Fibroblast of the conjunctiva (primary cell): ENCODE data around the gene PRG2.

Source experiments
- DNase-seq: peaks from one replicate; pipeline ENCODE4 v3.0.0-alpha.2; 2010; ENCODE audit warnings: low read depth

Gene PRG2

GRCh38 chr11:57396744-57397143 is 6.3 kb upstream of the PRG2 start:
- no peak for DNase-seq

GRCh38 chr11:57395905-57396623 is 5.6 kb upstream of the PRG2 start:
- DNase-seq: no peak

DNA sequence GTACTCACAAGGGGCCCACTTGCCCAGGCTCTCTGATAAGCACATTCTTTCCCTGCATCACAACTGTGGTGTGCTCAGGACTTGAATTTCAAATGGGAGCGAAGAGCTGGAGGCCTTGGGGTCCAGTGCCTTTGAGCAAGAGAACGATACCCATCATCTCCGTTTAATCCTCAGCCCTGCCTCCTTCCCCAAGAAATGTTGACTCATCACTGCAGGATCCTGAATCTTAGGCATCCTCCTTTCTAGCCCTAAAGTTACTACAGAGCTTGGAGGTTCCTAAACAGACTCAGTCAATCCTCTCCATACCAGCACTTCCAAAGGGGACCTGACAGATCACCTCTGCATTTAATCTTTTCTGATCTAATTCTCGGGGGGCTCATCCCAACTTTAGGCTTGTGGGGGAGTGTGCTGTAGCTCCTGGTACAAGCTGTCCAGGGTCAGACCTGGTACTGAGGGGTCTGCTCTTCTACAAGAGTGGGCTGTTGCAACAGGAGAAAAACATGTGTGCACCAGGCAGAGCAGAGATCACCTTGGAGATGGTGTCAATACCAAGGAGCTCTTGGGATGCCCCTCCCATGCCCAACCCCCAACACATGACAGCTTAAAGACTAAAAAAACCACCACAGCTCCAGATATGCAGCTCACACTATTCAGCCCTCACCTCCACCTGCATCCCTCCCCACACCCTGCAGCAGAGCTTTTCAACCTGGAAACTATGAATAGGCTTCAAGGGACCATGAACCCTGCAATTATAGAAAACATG is 3.9 kb upstream of the PRG2 start:
- DNase-seq: no peak

- DNase-seq: no peak
These were observed 2.3 kb upstream of the PRG2 start for GRCh38 chr11:57392763-57393105.

DNA sequence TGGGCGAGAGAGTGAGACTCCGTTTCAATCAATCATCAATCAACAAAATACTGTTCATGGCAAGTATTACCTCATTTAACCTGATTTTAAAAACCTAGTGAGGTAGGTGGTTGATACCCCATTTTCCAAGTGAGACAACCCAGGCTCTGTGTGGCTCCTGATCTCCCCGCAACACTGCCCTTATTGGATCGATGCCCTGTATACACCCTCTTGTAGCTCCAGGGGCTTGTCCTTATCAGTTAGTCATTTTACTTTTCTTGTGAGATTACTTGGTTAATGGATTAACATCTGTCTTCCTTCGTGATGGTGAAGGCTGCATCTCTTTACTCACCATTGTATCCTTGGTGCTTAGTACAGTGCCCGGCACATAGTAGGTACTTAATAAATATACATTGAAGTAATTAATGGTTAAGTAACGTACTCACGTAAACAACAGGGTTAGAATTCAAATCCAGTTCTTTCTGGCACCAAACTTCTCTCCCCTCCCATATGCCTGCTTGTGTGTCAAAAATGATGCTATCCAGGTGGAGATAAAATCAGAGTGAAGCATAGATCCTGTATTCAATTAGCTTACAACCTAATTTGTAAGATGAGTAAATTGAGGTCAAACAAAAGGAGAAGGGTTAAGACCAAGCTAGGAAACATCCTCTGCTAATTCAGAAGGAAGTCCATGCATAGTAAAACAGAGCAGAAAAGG is 1.8 kb upstream of the PRG2 start:
- no peak for DNase-seq

DNA sequence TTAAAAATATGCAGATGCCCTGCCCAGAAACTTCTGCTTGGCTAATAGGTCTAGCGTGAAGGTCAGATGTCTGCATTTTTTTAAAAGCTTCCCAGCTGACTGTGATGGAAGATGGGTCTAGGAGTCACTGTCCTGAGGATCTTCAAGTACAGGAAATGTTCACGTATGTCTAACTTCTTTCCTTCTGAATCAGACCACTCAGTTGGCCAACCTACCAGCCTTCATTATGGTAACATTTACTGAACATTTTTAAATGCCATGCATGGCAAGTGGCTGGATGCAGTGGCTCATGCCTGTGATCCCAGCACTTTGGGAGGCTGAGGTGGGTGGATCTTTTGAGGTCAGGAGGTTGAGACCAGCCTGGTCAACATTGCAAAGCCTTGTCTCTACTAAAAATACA is 1.1 kb upstream of the PRG2 start:
- DNase-seq: no peak

GRCh38 chr11:57391111-57391510 is 661 bp upstream of the PRG2 start:
- DNase-seq: no peak

GRCh38 chr11:57387289-57388030 is 3.0 kb downstream of the PRG2 start:
- no peak for DNase-seq

- DNase-seq: no peak
These were observed 4.1 kb downstream of the PRG2 start for GRCh38 chr11:57386178-57386940.

GRCh38 chr11:57380975-57381374 is 9.5 kb downstream of the PRG2 start, which contains the start of gene PRG3:
TSS of gene PRG3 (minus strand) at chr11:57381150. CDS start at chr11:57380708, 442 bp downstream.
- no peak for DNase-seq

DNA sequence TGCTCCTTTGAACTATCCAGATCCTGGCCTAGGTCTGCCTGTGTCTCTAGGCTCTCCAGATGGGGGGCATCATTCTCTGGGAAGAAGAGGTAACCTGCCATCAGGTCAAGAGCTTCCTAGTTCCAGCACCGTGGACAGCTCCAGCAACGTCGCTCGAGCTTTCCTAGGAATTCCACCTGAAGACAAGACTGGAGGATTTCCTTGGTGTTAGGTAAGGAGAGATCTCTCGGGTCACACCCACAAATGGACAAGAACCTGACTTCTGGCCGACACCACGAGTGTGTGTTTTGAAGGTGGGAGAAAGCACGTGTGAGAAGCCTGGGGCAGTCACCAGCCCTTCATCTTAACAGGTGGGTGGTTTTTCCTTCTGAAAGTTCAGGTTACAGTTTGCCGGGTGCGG is 10.7 kb downstream of the PRG2 start:
- no peak for DNase-seq

- DNase-seq: no peak
These were observed 12.3 kb downstream of the PRG2 start for GRCh38 chr11:57378186-57378585.

- no peak for DNase-seq
These were observed 13.3 kb downstream of the PRG2 start for GRCh38 chr11:57377107-57377506.

DNA sequence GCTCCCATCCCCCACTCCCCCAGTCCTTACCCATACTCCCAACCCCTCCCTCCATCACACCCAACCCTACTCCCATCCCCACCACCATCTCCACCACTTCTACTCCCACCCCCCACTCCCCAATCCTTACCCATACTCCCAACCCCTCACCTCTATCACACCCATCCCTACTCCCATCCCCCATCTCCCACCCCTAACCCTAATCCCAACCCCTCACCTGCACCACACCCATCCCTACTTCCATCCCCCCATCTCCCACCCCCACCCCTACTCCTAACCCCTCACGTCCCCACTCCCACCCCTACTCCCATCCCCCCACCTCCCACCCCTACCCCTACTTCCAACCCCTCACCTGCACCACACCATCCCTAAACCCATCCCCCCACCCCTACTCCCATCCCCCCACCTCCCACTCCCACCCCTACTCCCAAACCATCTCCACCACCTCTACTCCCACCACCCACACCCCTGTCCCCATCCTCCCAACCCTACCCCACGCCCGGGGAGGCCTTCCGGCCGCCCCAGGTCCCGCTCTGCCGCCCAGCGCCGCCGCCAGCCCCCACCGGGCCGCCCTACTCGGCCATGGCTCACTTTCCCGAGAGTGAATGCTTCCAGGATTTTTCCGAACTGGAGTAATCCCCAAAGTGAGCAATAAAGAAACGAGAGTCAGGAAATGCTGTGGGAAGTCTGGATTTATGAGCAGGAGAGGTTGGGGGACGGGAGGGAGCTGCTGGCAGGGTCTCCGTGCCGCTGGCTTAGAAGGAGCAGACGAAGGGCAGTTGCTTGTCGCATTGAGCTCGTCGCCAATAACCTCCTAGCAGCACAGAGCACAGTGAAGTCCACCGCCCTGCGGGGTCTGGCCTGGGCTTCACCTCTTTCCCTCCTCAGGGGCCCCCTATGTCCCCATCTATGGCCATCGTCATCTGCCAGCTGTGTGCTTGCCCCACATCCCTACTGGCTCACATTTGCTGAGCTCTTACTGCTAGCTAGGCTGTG is 14.1 kb downstream of the PRG2 start:
- no peak for DNase-seq

DNA sequence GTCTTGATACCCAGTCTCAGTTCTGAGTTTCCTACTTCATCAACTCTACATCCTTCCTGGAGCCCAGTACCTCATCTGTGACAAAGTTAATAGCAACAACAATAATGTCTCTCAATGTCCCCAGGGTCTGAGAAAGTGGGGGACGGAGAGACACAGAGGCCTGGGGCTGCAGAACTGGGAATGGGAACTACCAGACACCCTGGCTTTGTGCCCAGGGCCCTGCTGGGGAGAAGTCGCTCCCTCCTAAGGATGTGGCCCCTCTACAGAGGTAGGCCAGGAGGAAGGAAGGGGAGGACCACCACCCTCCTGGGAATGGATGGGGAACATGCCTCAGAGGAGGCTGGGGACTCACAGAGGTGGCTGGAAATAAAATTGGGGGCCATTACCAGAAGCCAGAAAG is 15.0 kb downstream of the PRG2 start:
- DNase-seq: no peak

DNA sequence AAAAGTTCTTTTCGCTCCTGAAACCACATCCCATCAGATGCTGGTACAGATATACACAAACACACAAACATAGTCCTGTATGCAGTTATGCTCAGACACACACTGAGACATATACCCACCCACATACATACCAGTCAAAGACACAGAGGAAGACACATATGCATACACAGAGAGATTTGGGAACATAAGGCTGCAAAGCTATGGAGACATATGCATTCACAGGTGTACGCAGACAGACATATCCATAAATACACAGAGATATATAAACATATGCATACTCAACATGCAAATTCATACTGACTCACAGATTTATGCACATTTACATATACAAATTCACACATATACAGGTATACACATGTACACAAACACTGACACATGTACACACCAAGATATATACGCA is 15.5 kb downstream of the PRG2 start:
- DNase-seq: no peak

GRCh38 chr11:57373146-57373545 is 17.3 kb downstream of the PRG2 start:
- DNase-seq: no peak

DNA sequence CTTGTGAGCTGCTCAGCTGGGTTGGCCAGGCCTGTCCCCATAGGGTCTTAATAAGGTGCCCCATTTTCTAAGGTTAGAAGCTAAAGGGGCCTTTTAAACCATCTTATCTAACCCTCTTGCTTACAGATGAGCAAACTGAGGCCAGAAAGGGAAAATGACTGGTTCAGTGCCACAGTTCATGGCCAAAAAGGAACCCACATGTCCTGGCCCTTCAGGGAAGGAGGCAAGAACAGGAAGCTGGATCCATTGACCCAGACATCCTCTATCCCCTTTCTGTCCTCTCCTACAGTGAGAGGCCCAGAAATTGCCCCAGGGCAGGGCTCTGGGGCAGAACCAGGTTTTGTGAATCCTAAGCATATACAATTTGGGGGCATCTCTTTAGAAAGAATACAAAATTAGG is 19.5 kb downstream of the PRG2 start:
- no peak for DNase-seq

DNA sequence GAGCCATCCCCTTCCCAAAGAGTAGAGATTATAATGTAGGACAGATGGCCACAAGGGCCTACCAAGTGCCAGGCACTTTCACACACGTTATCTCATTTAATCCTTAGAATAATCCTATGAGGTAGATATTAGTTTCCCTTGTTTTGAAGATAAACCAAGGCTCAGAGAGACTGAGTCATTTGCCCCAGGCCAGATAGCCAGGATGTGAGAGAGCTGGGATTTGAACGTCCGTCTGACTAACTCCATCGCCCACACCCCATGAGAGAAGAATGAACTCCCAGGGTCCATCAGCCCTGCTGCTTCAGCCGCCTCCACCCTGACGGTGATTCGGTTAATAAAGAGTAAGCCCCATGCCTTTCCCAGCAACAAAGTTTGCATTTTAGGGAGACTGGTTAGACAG is 20.2 kb downstream of the PRG2 start:
- DNase-seq: no peak

DNA sequence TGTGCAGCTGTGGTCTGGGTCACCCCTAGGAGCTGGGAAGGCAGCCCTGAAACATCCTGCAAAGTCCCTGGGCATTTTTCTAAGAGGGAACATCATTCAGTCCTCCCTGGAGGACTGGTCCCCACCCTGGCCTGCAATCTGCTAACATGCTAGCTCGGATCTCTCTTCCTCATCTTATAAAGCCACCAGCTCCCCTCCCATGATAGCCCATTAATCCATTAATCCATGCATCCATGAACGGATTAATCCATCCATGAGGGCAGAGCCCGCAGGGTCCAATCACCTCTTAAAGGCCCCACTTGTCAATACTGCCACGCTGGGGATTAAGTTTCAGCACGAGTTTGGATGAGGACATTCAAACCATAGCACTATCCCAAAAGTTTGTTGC is 21.6 kb downstream of the PRG2 start:
- no peak for DNase-seq
